ENCODE measurements around the gene PLEKHN1.

Gene PLEKHN1

GRCh38 chr1:927748-928147 is 38.5 kb upstream of the PLEKHN1 start:
- CTCF ChIA-PET, result interaction anchor here (0.6 kb wide), 1 partner anchor 48 kb away, joined by 3 read pairs; no protein-coding TSS in a partner anchor
- DNase-seq (ENCODE audit: extremely low spot score), result no peak
- POLR2A ChIA-PET, result interaction anchor here (1.8 to 6.4 kb wide), 2 partner anchors 10 to 13 kb away, joined by 5 to 57 read pairs; no protein-coding TSS in a partner anchor
- TF ChIP-seq FOXM1 (IDR thresholded peaks at IDR 0.05; ENCODE audit: borderline replicate concordance) (no peak), L3MBTL2 (conservative IDR thresholded peaks at IDR 0.05) (no peak), LEF1 (IDR thresholded peaks at IDR 0.05; ENCODE audit: borderline replicate concordance) (no peak), ARNT (IDR thresholded peaks at IDR 0.05) (no peak), ZNF384 (IDR thresholded peaks at IDR 0.05) (no peak), SP1 (IDR thresholded peaks at IDR 0.05) (no peak), SUZ12 (IDR thresholded peaks at IDR 0.05) (no peak), BHLHE40 (IDR thresholded peaks at IDR 0.05; ENCODE audit: borderline replicate concordance) (no peak), FOXK2 (IDR thresholded peaks at IDR 0.05) (no peak), FOXA1 (IDR thresholded peaks at IDR 0.05) (no peak), PKNOX1 (IDR thresholded peaks at IDR 0.05) (no peak), TARDBP (IDR thresholded peaks at IDR 0.05) (no peak), NFRKB (IDR thresholded peaks at IDR 0.05) (no peak), ELF4 (IDR thresholded peaks at IDR 0.05) (no peak)

DNA sequence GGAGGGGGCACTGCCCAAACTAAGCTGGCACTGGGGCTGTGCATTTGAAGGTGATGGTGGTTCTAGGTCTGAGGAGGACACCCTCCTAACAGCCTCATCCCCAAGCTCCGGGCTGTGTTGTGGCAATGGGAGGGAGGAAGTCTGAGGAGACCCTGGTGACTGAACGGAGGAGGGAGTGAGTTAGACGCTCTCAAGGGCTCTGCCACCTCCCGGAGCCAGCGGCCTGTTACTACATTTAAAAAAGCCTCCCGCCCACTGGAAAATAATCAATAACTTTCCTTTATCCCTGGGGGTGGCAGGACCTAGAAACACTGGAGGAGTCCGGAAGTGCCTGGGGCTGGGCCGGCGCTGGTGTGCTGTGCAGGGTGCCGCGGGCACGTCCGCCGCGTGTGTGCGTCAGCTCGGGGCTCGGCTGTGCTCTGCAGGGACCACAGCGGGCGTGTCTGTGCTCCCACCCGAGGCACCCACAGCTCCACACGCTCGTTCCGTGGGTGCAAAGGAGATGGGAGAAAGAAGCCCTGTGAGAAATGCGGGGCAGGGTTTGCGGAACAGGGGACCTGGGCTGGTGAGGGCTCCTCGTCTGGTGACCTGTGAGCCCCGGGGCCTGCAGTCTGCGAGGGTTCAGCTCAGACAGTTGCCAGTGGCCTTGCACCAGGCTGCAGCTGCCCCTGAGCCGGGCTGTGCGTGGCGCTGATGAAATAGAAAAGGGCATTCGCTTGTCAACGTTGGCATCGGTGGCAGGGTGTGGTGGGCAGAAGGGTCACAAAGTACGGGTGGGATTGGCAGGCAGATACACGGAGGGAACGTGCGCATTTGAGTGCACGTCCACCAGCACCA is 37.2 kb upstream of the PLEKHN1 start:
- POLR2A ChIA-PET, result interaction anchor here (0.8 to 6.4 kb wide), 4 partner anchors 9 to 23 kb away, joined by 3 to 57 read pairs (median 4); no protein-coding TSS in a partner anchor
- CTCF ChIA-PET, result interaction anchor here (0.9 to 1.6 kb wide), 3 partner anchors 10 to 24 kb away, joined by 3 to 8 read pairs (median 6); no protein-coding TSS in a partner anchor
- no peak for DNase-seq (ENCODE audit: extremely low spot score)
- no peak for TF ChIP-seq TARDBP (IDR thresholded peaks at IDR 0.05)
- TF ChIP-seq LEF1 (IDR thresholded peaks at IDR 0.05; ENCODE audit: borderline replicate concordance), result no peak
- TF ChIP-seq HDGF (IDR thresholded peaks at IDR 0.05; ENCODE audit: borderline replicate concordance), result no peak
- no peak for TF ChIP-seq CTBP1 (IDR thresholded peaks at IDR 0.05; ENCODE audit: borderline replicate concordance)
- TF ChIP-seq L3MBTL2 (conservative IDR thresholded peaks at IDR 0.05), result no peak
- no peak for TF ChIP-seq SP1 (IDR thresholded peaks at IDR 0.05)
- TF ChIP-seq FOXM1 (IDR thresholded peaks at IDR 0.05; ENCODE audit: borderline replicate concordance), result no peak
- no peak for TF ChIP-seq PKNOX1 (IDR thresholded peaks at IDR 0.05)
- TF ChIP-seq ELF4 (IDR thresholded peaks at IDR 0.05), result no peak
- TF ChIP-seq FOXA1 (IDR thresholded peaks at IDR 0.05), result no peak
- TF ChIP-seq FOXK2 (IDR thresholded peaks at IDR 0.05), result no peak
- no peak for TF ChIP-seq SUZ12 (IDR thresholded peaks at IDR 0.05)
- TF ChIP-seq ZNF384 (IDR thresholded peaks at IDR 0.05), result no peak
- no peak for TF ChIP-seq ARNT (IDR thresholded peaks at IDR 0.05)

GRCh38 chr1:929712-930632 is 36.3 kb upstream of the PLEKHN1 start:
- TF ChIP-seq SUZ12 (IDR thresholded peaks at IDR 0.05), result no peak
- TF ChIP-seq HDGF (IDR thresholded peaks at IDR 0.05; ENCODE audit: borderline replicate concordance), result no peak
- TF ChIP-seq LEF1 (IDR thresholded peaks at IDR 0.05; ENCODE audit: borderline replicate concordance), result no peak
- TF ChIP-seq ZNF384 (IDR thresholded peaks at IDR 0.05), result no peak
- TF ChIP-seq FOXA1 (IDR thresholded peaks at IDR 0.05), result no peak
- no peak for TF ChIP-seq NFRKB (IDR thresholded peaks at IDR 0.05)
- TF ChIP-seq L3MBTL2 (conservative IDR thresholded peaks at IDR 0.05), result no peak
- no peak for TF ChIP-seq TARDBP (IDR thresholded peaks at IDR 0.05)
- TF ChIP-seq BHLHE40 (IDR thresholded peaks at IDR 0.05; ENCODE audit: borderline replicate concordance), result no peak
- TF ChIP-seq SP1 (IDR thresholded peaks at IDR 0.05), result no peak
- no peak for TF ChIP-seq ELF4 (IDR thresholded peaks at IDR 0.05)
- no peak for TF ChIP-seq FOXK2 (IDR thresholded peaks at IDR 0.05)
- ChIA-PET CTCF (interaction anchor here (1.3 to 1.6 kb wide), 3 partner anchors 9 to 25 kb away, joined by 4 to 8 read pairs (median 6); no protein-coding TSS in a partner anchor), POLR2A (interaction anchor here (0.8 to 6.4 kb wide), 6 partner anchors 8 to 37 kb away, joined by 3 to 57 read pairs (median 4); no protein-coding TSS in a partner anchor)
- no peak for DNase-seq (ENCODE audit: extremely low spot score)

DNA sequence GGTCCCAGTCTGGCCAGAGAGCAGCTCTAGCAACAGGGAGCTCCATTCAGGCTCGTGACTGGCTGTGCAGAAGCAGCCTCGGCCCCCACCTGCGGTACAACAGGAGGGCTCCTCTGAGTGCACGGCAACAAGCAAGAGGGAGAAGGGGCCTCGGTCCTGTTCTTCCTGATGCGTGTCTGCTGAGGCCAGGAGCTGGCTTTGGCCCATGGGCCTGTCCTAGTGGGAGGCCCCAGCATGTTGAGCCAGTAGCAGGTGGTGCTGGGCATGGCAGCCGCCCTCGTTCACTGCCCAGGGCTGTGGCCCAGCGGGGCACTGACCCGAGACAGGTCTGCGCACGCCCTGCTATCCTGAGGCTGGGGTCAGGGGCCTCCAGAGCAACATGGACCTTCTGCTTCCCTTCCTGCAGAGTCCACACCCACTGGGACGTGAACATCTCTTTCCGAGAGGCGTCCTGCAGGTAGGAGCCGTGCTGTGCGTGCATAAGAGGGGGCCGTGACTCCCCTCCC is 35.6 kb upstream of the PLEKHN1 start:
- no peak for DNase-seq (ENCODE audit: extremely low spot score)
- no peak for TF ChIP-seq NFRKB (IDR thresholded peaks at IDR 0.05)
- no peak for TF ChIP-seq HDGF (IDR thresholded peaks at IDR 0.05; ENCODE audit: borderline replicate concordance)
- TF ChIP-seq FOXK2 (IDR thresholded peaks at IDR 0.05), result no peak
- TF ChIP-seq ARNT (IDR thresholded peaks at IDR 0.05), result no peak
- no peak for TF ChIP-seq ZNF384 (IDR thresholded peaks at IDR 0.05)
- no peak for TF ChIP-seq PKNOX1 (IDR thresholded peaks at IDR 0.05)
- TF ChIP-seq CTBP1 (IDR thresholded peaks at IDR 0.05; ENCODE audit: borderline replicate concordance), result no peak
- TF ChIP-seq SUZ12 (IDR thresholded peaks at IDR 0.05), result no peak
- no peak for TF ChIP-seq FOXA1 (IDR thresholded peaks at IDR 0.05)
- ChIA-PET CTCF (interaction anchor here (1.3 kb wide), 2 partner anchors 18 to 26 kb away, joined by 3 to 4 read pairs; no protein-coding TSS in a partner anchor), POLR2A (interaction anchor here (1.0 to 6.4 kb wide), 6 partner anchors 10 to 36 kb away, joined by 3 to 57 read pairs (median 4); no protein-coding TSS in a partner anchor)

Measured in HEK293T (cell line).